Dermis blood vessel endothelial cell (primary cell): ENCODE measurements around the gene HSPA9. TPM values are rescaled to one million over a fixed set of nuclear protein-coding genes. Genes with fewer than 3 reads are reported as not detected.

Experiments used
- DNase-seq: peaks from one replicate; pipeline ENCODE4 v3.0.0; 2010
- total RNA-seq: library from RNA; depleted of rRNA; stranded (reverse); fragments of >200 nt; gene quantifications from 2 replicates; pipeline ENCODE4 v1.2.3, GENCODE V29; 2014

Gene HSPA9
- total RNA-seq, result 239 and 281 TPM in 2 replicates

- DNase-seq, result peak; percentile 100
These were observed at the start of gene HSPA9 for GRCh38 chr5:138575194-138576015. Gene HSPA9, minus strand, starts transcription at chr5:138575401. Its CDS starts 83 bp downstream, at chr5:138575318.

- no peak for DNase-seq
These were observed 47.9 kb upstream of the HSPA9 start for GRCh38 chr5:138623053-138623452.

- no peak for DNase-seq
These were observed 46.9 kb upstream of the HSPA9 start for GRCh38 chr5:138622051-138622450.

GRCh38 chr5:138620663-138621224 lies 45.5 kb upstream of the HSPA9 start:
- DNase-seq, result no peak

GRCh38 chr5:138616508-138616907 lies 41.3 kb upstream of the HSPA9 start:
- DNase-seq, result no peak

GRCh38 chr5:138615461-138615860 lies 40.3 kb upstream of the HSPA9 start:
- no peak for DNase-seq

GRCh38 chr5:138611678-138612218 lies 36.5 kb upstream of the HSPA9 start:
- DNase-seq, result no peak

- DNase-seq, result peak; percentile 28
These were observed 35.9 kb upstream of the HSPA9 start for GRCh38 chr5:138610918-138611677.

GRCh38 chr5:138610415-138610917 lies 35.3 kb upstream of the HSPA9 start:
- peak; percentile 21 for DNase-seq

- DNase-seq, result no peak
These were observed 31.3 kb upstream of the HSPA9 start for GRCh38 chr5:138606378-138607064.

- peak; percentile 41 for DNase-seq
These were observed 30.2 kb upstream of the HSPA9 start for GRCh38 chr5:138605254-138605972.

- no peak for DNase-seq
These were observed 29.1 kb upstream of the HSPA9 start for GRCh38 chr5:138604176-138604785.

GRCh38 chr5:138603249-138603920 lies 28.2 kb upstream of the HSPA9 start:
- DNase-seq, result peak; percentile 7

GRCh38 chr5:138602371-138603000 lies 27.3 kb upstream of the HSPA9 start:
- DNase-seq, result no peak

GRCh38 chr5:138601444-138601843 lies 26.2 kb upstream of the HSPA9 start:
- DNase-seq, result no peak

- no peak for DNase-seq
These were observed 25.2 kb upstream of the HSPA9 start for GRCh38 chr5:138600446-138600845.

- no peak for DNase-seq
These were observed 22.6 kb upstream of the HSPA9 start for GRCh38 chr5:138597661-138598400.

GRCh38 chr5:138596105-138596881 lies 21.1 kb upstream of the HSPA9 start:
- DNase-seq, result no peak
